GM12892 (cell line): Measurements from ENCODE around the gene CTNNA3.

Source experiments
- POLR2A ChIP-seq: IDR thresholded peaks from 2 replicates; pipeline ENCODE4 v1.6.1; 2011; ENCODE audit warnings: low read depth, low read length, control low read depth
- POLR2AphosphoS5 ChIP-seq: IDR thresholded peaks from 2 replicates; pipeline ENCODE4 v1.6.1; 2011; ENCODE audit warnings: low read depth, low read length, control low read depth
- TAF1 ChIP-seq: IDR thresholded peaks from 2 replicates; pipeline ENCODE4 v1.6.1; 2011; ENCODE audit warnings: low read depth, mild to moderate bottlenecking, control low read depth, low read length, borderline replicate concordance

GRCh38 chr10:67331121-67331910 is 364.7 kb downstream of the CTNNA3 start:
- TF ChIP-seq POLR2A (no peak), TAF1 (no peak), POLR2AphosphoS5 (no peak)
